Fibroblast of mammary gland (primary cell): ENCODE data around the gene TCF7L2.

ENCODE experiments used
- DNase-seq: peaks from one replicate; pipeline ENCODE4 v3.0.0-alpha.2; 2010; ENCODE audit warnings: low read depth
- H3K4me3 ChIP-seq: 2 replicates; pipeline ENCODE4 v1.5.1; 2011; ENCODE audit warnings: low read depth, mild to moderate bottlenecking, low read length, moderate library complexity; ENCODE audit not compliant: control insufficient read depth
- CTCF ChIP-seq: conservative IDR thresholded peaks from 2 replicates; pipeline ENCODE4 v1.5.1; 2011; ENCODE audit warnings: low read depth, low read length, inconsistent platforms; ENCODE audit not compliant: control insufficient read depth, insufficient read depth

Gene TCF7L2

GRCh38 chr10:113053091-113053490 lies 103.0 kb downstream of the TCF7L2 start:
- no peak for DNase-seq
- TF ChIP-seq CTCF, result no peak
- H3K4me3 ChIP-seq, result no peak overlapping the region

GRCh38 chr10:113053881-113054280 lies 103.8 kb downstream of the TCF7L2 start:
- TF ChIP-seq CTCF, result no peak
- no peak overlapping the region for H3K4me3 ChIP-seq
- no peak for DNase-seq

GRCh38 chr10:113055458-113055857 lies 105.4 kb downstream of the TCF7L2 start:
- DNase-seq, result no peak
- no peak for TF ChIP-seq CTCF
- H3K4me3 ChIP-seq, result no peak overlapping the region

- H3K4me3 ChIP-seq, result peak overlapping the region; percentile 10
- DNase-seq, result no peak
- no peak for TF ChIP-seq CTCF
Measured at GRCh38 chr10:113056030-113056429, 106.0 kb downstream of the TCF7L2 start.

- DNase-seq, result peak; percentile 89
- peak overlapping the region; percentile 10 for H3K4me3 ChIP-seq
- TF ChIP-seq CTCF, result no peak
Measured at GRCh38 chr10:113056441-113057021, 106.5 kb downstream of the TCF7L2 start.

- TF ChIP-seq CTCF, result no peak
- DNase-seq, result no peak
- H3K4me3 ChIP-seq, result no peak overlapping the region
Measured at GRCh38 chr10:113057948-113058522, 108.0 kb downstream of the TCF7L2 start.
